SH-SY5Y (cell line): Measurements from ENCODE around the gene BRPF1.

ENCODE experiments used
- GATA2 ChIP-seq: IDR thresholded peaks from 2 replicates; pipeline ENCODE4 v1.6.1; 2011; ENCODE audit warnings: mild to moderate bottlenecking, low read depth, low read length
- GATA3 ChIP-seq: IDR thresholded peaks from 2 replicates; pipeline ENCODE4 v1.6.1; 2011; ENCODE audit warnings: low read depth, mild to moderate bottlenecking, low read length, moderate library complexity

DNA sequence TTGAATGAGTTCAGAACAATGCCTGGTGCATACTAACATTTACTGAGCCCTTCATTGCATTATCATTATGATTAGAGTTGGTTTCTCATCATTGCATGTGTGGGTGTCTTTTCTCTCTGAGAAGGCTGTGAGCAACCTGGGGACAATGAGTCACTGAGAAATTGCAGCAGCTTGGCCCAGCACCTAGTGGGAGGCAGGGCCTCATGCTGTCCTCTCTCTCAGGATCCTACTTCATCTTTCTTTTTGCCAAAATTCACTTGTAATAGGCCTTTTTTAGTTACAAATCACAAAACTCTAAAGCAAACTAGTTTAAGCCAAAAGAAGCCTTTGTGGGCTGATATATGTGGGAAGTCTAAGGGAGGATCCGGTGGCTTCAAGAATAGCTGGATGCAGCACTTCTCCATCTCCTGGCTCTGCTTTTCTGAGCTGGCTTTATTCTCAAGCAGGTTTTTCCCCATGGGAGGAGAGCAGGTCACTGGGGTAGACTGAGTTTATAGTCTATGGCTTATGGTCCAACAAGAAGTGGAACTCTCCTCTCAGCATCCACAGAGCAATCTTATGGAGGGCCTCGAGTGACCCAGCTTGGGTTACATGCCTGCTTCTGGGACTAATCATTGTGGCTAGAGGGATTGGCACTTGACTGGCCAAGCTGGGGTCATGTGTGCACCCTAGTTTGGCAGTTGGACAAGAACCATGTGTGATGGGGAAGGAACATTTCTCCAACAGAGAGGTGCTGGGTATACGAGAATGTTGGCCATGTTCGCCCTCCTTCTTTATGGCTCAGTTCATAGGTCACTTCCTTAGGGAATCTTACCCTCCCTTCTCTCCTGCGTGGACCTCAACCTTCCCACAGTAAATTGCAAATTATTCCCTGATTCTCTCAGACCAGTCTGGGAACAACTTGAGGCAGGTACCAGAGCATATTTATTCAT is 46.9 kb downstream of the BRPF1 start:
- TF ChIP-seq GATA2, result no peak
- no peak for TF ChIP-seq GATA3
